H1 (cell line): ENCODE results near the gene MFN1. TPM values are rescaled to one million over a fixed set of nuclear protein-coding genes. Genes with fewer than 3 reads are reported as not detected.

ENCODE experiments used
- MAFK ChIP-seq: IDR thresholded peaks from 2 replicates; pipeline ENCODE4 v1.6.1; 2012; ENCODE audit warnings: low read depth, mild to moderate bottlenecking, improper control_type of control experiment, low read length
- PHF8 ChIP-seq: fragments of 200-600 bp; sonication (generic); conservative IDR thresholded peaks from 2 replicates; pipeline ENCODE4 v1.7.1; 2012; ENCODE audit warnings: low read depth, mild to moderate bottlenecking, inconsistent platforms, low read length, moderate library complexity
- RBBP5 ChIP-seq: IDR thresholded peaks from 2 replicates; pipeline ENCODE4 v1.7.1; 2012; ENCODE audit warnings: low read depth, mild to moderate bottlenecking, inconsistent platforms, low read length, moderate library complexity, borderline replicate concordance
- SIX5 ChIP-seq: IDR thresholded peaks from 2 replicates; pipeline ENCODE4 v1.6.1; 2011; ENCODE audit warnings: mild to moderate bottlenecking, low read depth, low read length
- polyA plus RNA-seq, 7 experiments: library from polyadenylated mRNA; depleted of rRNA in 3 of 7; stranded (reverse) in 5 of 7; unstranded in 2 of 7; fragments of >200 nt in 5 of 7; fragments of 200-250 nt in 2 of 7; gene quantifications; 1 replicate in 5 of 7; 2 replicates in 1 of 7; 4 replicates in 1 of 7; pipeline versions ENCODE4 v1.2.1 to v1.2.3, GENCODE V29; 2011 to 2013; ENCODE audit warnings: missing spikeins in 2 of 7, mixed read lengths in 2 of 7
- total RNA-seq: library from RNA; stranded (reverse); fragmentation: NEBNext Ultra II Directional; extraction: Animal tissue kit (Norgen Biotek cat#: 25700); gene quantifications from 2 replicates; pipeline ENCODE4 v1.2.1, GENCODE V29; 2021
- TF ChIP-seq, protein P1 (sequence below): fragments of 300-600 bp; sonication (generic); IDR thresholded peaks from 2 replicates; pipeline ENCODE4 v1.7.1; 2012; ENCODE audit warnings: low read length, moderate library complexity, mild to moderate bottlenecking, inconsistent platforms; ENCODE audit not compliant: insufficient replicate concordance
- TF ChIP-seq, protein P2 (sequence below): IDR thresholded peaks from 2 replicates; pipeline ENCODE4 v1.6.1; 2012; ENCODE audit warnings: inconsistent platforms

The MFN1 gene
- total and polyA plus RNA-seq, 2 of the 8 experiments (the other 6 are each of a cell fraction or from before 2014, with no cell fraction given): 9.1 to 35.6 TPM

DNA sequence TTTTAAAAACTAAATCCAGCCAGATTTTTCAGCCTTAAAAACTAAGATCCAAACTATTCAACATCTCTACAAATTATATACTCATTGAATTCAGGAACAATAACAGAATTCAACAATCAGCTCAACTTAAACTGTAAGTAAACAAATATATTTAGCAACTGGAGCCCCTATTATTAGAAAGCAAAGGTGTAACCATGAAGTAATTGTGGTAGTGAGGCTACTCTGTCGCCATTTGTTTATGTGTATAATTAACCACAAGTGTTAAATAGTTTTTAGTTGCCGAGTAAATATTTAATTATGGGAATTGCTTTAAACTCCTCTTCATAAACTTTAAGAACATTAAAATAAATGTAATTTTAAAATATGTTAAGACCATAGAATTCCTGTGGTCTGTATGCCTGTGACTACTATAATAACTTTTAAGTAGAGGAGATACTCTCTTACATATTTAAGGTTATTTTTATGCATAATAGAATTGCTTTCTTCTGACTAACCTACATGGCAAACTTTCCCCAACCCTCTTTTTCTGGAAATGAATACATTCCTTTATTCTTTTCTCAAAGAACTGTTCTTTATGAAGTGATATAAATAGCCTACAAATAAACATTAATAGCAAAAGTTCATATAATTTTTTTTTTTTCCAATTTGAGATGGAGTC is 51.2 kb downstream of the MFN1 start (continued):
- TF ChIP-seq, protein P1, sequence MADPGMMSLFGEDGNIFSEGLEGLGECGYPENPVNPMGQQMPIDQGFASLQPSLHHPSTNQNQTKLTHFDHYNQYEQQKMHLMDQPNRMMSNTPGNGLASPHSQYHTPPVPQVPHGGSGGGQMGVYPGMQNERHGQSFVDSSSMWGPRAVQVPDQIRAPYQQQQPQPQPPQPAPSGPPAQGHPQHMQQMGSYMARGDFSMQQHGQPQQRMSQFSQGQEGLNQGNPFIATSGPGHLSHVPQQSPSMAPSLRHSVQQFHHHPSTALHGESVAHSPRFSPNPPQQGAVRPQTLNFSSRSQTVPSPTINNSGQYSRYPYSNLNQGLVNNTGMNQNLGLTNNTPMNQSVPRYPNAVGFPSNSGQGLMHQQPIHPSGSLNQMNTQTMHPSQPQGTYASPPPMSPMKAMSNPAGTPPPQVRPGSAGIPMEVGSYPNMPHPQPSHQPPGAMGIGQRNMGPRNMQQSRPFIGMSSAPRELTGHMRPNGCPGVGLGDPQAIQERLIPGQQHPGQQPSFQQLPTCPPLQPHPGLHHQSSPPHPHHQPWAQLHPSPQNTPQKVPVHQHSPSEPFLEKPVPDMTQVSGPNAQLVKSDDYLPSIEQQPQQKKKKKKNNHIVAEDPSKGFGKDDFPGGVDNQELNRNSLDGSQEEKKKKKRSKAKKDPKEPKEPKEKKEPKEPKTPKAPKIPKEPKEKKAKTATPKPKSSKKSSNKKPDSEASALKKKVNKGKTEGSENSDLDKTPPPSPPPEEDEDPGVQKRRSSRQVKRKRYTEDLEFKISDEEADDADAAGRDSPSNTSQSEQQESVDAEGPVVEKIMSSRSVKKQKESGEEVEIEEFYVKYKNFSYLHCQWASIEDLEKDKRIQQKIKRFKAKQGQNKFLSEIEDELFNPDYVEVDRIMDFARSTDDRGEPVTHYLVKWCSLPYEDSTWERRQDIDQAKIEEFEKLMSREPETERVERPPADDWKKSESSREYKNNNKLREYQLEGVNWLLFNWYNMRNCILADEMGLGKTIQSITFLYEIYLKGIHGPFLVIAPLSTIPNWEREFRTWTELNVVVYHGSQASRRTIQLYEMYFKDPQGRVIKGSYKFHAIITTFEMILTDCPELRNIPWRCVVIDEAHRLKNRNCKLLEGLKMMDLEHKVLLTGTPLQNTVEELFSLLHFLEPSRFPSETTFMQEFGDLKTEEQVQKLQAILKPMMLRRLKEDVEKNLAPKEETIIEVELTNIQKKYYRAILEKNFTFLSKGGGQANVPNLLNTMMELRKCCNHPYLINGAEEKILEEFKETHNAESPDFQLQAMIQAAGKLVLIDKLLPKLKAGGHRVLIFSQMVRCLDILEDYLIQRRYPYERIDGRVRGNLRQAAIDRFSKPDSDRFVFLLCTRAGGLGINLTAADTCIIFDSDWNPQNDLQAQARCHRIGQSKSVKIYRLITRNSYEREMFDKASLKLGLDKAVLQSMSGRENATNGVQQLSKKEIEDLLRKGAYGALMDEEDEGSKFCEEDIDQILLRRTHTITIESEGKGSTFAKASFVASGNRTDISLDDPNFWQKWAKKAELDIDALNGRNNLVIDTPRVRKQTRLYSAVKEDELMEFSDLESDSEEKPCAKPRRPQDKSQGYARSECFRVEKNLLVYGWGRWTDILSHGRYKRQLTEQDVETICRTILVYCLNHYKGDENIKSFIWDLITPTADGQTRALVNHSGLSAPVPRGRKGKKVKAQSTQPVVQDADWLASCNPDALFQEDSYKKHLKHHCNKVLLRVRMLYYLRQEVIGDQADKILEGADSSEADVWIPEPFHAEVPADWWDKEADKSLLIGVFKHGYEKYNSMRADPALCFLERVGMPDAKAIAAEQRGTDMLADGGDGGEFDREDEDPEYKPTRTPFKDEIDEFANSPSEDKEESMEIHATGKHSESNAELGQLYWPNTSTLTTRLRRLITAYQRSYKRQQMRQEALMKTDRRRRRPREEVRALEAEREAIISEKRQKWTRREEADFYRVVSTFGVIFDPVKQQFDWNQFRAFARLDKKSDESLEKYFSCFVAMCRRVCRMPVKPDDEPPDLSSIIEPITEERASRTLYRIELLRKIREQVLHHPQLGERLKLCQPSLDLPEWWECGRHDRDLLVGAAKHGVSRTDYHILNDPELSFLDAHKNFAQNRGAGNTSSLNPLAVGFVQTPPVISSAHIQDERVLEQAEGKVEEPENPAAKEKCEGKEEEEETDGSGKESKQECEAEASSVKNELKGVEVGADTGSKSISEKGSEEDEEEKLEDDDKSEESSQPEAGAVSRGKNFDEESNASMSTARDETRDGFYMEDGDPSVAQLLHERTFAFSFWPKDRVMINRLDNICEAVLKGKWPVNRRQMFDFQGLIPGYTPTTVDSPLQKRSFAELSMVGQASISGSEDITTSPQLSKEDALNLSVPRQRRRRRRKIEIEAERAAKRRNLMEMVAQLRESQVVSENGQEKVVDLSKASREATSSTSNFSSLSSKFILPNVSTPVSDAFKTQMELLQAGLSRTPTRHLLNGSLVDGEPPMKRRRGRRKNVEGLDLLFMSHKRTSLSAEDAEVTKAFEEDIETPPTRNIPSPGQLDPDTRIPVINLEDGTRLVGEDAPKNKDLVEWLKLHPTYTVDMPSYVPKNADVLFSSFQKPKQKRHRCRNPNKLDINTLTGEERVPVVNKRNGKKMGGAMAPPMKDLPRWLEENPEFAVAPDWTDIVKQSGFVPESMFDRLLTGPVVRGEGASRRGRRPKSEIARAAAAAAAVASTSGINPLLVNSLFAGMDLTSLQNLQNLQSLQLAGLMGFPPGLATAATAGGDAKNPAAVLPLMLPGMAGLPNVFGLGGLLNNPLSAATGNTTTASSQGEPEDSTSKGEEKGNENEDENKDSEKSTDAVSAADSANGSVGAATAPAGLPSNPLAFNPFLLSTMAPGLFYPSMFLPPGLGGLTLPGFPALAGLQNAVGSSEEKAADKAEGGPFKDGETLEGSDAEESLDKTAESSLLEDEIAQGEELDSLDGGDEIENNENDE: no peak
- TF ChIP-seq SIX5 (no peak), PHF8 (no peak), RBBP5 (no peak), MAFK (no peak)
- TF ChIP-seq, protein P2, sequence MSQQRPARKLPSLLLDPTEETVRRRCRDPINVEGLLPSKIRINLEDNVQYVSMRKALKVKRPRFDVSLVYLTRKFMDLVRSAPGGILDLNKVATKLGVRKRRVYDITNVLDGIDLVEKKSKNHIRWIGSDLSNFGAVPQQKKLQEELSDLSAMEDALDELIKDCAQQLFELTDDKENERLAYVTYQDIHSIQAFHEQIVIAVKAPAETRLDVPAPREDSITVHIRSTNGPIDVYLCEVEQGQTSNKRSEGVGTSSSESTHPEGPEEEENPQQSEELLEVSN: no peak
